Anterior cingulate cortex (tissue), 58 donors: ENCODE data around the gene TBC1D23.
"Not testable (repeated sequence)": the region's sequence is repeated elsewhere in the genome, so short reads cannot be mapped to it uniquely, and the experiment has no call there.

Source experiments
- DNase-seq, 58 donors: peaks; one replicate each; lab custom pipeline; 2025; lab: John Stamatoyannopoulos, UW

Gene TBC1D23

DNA sequence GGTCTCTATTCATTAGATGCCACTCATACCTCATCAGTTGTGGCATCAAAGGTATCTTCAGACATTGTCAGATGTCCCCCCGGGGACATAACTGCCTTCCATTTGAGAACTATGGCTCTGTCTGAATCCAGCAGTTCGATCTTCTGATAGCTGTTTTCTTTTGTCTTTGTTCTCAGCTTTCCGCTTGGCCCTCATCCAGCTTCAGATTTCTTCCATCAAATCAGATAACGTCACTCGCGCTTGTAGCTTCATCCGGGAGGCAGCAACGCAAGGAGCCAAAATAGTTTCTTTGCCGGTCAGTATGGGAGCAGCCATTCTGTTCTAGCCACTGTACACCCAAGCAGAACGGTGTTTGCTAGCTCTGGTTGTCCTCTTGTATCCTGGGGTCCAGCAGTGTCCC, 78.1 kb downstream of the TBC1D23 start:
- DNase-seq: no peak

DNA sequence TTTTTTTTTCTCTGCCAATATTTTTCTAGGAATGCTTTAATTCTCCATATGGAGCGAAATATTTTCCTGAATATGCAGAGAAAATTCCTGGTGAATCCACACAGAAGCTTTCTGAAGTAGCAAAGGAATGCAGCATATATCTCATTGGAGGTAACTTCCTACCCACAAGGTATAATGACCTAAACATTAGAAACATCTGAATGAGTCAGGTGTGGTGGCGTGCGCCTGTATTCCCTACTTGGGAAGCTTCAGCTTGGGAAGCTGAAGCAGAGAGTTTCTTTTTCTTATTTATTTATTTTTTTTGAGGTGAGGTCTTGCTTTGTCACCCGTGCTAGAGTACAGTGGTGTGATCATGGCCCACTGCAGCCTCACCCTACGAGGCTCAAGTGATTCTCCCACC, 79.0 kb downstream of the TBC1D23 start:
- DNase-seq: no peak

DNA sequence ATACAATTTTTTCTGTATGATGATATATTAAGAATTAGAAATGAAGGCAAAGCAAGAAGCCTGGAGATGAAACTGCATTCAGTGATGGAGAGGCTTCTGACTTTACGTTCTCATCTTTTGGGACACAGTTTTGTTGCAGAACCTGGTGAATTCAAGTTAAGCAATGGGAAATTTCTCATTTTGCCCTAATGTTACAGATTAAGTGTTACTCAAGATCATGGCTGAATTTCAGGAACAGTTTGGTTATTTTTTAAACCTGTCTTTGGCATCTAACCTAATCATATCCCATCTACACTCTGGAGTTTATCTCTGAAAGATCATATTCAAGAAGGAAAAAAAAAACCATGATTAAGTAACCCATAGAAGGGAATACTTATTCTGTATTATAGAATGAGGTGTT, 79.7 kb downstream of the TBC1D23 start:
- no peak for DNase-seq

DNA sequence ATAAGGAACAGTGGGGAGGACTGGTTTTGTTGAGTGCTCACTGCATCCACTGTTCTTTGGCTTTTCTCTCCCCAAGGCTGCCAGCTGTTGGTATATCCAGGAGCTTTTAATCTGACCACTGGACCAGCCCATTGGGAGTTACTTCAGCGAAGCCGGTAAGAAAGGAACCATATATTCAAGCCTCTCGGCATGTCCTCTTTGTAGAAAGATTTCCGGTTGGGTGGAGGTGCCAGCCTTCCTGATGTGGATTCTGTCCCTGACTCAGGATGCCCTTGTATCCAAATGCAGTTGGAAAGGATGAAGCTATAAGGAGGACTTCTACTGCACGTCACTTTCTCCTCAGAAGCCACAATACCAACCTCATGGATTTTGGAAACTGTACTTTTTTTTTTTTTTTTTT, 87.9 kb downstream of the TBC1D23 start:
- DNase-seq: no peak

DNA sequence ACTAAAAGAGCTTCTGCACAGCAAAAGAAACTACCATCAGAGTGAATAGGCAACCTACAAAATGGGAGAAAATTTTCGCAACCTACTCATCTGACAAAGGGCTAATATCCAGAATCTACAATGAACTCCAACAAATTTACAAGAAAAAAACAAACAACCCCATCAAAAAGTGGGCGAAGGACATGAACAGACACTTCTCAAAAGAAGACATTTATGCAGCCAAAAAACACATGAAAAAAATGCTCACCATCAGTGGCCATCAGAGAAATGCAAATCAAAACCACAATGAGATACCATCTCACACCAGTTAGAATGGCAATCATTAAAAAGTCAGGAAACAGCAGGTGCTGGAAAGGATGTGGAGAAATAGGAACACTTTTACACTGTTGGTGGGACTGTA, 91.0 kb downstream of the TBC1D23 start:
- DNase-seq: not testable (repeated sequence)

DNA sequence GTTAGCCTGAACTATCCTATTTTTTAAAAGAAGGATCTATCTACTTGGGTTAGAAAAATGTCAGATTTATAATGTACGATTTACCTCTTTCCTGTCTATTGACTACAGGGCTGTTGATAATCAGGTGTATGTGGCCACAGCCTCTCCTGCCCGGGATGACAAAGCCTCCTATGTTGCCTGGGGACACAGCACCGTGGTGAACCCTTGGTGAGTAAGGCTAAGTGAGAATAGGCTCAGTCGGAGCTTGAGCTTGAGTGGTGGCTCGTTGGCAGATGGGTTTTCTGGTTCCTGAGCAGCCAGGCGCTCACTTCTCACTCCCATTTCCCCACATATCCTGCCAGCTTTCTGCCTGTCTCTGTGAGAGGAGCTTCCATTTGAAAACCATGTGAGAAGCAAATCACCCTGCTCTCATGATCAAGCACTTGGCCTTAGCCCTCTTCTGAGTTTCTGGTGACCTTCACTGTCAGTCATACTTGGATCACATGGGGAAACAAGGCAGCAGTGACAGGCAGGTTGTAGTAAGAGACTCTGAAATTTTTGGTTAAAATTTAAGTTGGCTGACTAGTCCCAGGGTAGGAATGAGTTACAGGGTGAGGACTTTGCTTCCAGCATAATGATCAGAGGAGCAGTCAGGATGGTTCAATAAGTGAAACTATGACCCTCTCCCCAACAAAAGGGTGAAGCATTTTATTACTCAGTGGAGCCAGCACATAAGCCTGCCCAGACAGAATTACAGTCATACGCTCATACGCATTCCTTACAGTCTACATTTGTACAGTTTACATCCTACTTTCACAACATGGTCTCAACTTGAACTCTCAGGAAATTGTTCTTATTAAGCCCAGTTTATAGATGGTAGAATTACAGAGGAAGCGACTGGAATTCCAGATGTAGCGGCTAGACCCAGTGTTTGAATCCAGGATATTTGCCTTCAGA, 91.8 kb downstream of the TBC1D23 start:
- DNase-seq: no peak

DNA sequence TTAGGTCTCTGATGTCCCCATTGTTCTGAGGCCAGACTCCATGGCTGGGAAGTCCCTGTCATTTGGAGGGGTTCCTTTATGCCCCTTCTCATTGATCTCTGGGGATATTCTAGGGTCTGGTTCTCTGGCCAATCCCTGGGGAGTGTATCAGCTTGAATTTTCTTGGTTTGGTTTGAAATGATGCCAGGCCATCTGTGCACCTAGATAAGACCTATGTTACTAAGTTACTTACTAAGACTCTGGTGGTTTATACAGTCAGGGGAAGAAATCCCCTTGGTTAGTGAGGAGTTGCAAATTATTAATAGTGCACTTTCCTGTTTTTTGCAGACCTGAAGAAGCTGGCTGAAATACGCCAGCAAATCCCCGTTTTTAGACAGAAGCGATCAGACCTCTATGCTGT, 94.1 kb downstream of the TBC1D23 start:
- DNase-seq: no peak

DNA sequence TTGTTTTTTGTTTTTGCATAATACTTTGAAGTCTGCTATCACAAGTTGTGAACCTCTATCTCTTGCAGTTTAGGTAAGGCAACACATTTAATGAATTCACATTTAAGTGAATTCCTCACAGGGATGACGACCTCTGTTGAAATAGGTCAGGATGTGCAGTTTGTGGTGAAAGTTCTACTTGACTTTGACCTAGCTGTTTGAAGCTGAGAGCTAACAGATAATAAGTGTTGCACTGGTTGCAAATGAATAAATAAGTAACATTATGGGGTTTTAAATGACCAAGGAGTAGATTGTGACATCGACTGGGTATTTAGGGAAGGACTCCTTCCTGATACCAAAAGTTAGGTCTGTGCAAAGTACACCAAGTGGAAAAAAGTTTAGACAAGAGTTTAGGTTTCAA, 97.6 kb downstream of the TBC1D23 start:
- DNase-seq: no peak

DNA sequence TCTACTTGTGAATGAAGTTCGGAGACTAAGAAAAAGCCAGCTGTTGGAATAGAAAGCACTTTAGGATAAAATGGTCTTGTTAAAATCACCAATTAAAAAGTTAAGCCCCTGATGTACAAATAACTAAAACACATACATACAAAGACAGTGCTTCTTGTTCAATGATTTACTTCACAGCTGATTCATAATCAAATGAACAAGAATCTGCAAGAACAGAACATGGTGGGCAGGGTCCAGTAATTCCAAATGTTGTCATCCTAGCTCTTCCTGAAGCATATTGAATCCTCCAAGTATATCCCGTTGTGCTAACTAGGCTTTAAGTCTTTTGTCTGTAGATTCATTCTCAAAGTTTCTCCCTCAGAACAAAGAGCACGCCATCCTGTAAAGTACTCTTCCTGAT, 98.2 kb downstream of the TBC1D23 start:
- no peak for DNase-seq

DNA sequence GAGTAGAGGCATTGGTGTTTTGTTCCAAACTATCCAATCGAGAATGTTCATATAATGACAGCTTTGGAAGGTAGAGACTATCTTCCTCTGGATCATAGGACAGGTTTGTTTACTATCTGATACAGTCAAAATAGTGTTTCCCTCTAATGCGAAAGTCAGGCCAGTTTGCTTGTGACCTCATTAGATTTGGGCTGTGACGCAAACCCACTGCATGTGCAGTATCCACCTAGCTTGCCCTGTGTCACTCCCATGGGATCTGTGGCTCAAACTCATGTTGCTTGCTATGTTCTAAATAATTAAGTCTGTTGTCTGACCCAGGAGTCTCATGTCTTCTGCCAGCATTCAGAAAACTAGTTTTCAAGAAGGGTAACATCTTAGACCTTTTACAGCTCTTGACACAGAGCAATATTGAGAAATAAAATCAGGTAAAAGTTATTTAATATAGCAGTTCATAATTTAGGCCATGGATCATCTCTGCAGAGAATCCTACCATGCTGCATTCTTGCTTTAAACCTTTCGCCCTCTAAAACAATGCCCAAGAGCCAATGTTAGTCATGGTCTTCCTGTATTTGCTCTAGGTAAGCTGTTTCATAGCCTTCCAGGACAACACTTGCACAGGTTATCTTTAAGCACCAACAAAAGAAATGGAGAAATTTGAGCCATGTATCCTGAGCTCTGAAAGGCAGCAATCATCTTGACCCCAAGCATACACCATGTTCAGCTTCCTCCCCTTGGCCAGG, 100.1 kb downstream of the TBC1D23 start:
- no peak for DNase-seq

DNA sequence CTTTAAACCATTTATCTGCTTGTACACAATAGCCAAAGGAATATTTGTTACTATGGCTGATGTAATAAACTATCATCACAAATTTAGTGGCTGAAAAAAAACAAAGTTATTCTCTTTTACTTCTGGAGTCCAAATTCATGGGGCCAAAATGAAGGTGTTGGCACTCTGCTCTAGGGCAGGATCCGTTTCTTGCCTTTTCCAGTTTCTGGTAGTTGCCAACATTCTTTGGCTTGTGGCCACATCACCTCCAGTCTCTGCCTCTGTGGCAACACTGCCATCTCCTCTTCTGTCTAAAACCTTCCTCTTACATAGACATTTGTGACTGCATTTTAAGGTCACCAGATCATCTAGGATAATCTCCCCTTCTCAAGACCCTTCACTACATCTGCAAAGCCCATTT, 101.1 kb downstream of the TBC1D23 start:
- no peak for DNase-seq

DNA sequence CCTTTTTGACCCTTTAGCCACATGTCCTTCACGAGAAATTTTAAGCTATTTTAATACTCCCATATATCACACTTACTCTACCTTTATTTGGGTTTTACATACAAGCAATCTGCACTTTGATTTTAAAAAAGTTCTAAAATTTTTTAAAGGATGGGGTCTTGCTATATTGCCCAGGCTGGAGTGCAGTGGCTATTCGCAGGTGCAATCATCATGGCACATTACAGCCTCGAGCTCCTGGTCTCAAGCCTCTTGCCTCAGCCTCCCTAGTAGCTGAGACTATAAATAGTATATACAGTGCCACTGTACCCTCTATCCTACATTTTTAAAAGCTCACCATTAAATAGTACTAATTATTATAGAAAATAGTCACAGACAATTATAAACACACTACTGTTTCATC, 103.6 kb downstream of the TBC1D23 start:
- no peak for DNase-seq

DNA sequence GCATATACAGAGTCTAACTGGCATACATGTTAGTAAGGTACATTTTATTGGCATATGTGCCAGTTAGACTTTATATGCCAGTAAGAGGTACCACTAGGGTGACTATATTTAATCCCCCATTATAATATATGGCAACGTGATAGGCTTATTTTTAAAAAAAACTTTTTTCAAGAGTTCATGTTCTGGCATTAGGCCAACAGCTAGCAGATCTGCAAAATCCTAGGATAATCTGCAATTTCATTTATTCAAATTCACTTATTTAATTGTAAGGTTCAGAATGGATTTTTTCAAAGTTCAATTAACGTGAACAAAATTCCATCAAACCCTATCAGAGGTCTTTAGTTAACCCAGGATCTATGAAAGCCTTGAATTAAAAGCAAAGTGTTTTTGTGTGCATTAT, 105.6 kb downstream of the TBC1D23 start:
- DNase-seq: no peak

DNA sequence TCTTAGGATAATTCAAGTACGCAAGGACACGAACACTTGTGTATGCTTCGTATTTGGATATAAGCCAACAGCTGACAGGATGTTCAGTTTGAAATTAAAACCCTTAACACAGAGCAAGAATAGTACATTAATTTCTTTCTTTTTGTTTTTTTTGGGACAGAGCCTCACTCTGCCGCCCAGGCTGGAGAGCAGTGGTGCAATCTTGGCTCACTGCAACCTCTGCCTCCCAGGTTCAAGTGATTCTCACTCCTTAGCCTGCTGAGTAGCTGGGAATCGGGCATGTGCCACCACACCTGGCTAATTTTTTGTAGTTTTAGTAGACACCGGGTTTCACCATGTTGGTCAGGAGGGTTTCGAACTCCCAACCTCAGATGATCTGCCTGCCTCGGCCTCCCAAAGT, 107.6 kb downstream of the TBC1D23 start:
- DNase-seq: no peak

DNA sequence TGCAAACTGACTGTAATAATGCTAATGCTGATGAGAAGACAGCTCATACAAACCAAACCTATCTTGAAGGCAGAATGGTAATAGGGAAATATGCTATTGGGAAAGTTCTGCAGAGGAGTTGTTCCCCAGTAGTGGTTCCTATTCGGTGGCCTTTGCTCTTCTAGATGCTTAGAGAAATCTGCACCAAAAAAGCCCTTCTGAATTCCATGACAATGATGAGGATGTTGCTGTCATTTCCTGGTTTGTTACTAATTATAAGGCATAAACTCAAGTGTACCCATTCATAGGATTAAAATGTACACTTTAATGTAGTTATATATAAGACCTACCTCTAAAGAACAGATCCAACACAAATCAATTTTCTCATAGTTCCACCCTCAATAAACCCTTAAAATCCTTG, 110.0 kb downstream of the TBC1D23 start:
- DNase-seq: no peak

DNA sequence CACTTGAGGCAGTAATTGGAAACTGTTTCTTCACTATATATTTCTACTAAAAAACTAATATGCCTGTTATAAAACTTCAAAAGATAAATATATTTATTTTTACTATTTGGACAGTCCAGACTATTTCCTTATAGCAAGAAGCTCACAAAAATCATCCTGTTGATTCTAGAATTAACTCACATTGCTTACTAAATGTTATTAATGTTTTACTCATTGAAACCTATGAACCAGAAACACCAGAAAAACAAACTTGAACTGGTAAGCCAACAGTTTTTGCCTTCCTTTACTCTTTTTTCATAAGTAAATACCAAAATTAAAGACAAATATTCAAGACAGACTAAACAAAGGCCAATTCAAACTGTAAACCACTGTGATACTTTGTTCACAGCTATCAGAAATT, 113.7 kb downstream of the TBC1D23 start:
- no peak for DNase-seq
